Measurements from ENCODE around the gene HNRNPL. TPM values are rescaled to one million over a fixed set of nuclear protein-coding genes. Genes with fewer than 3 reads are reported as not detected.

The HNRNPL gene
- total and polyA plus RNA-seq, 2 experiments from 2014 or later, result 184 to 209 TPM

DNA sequence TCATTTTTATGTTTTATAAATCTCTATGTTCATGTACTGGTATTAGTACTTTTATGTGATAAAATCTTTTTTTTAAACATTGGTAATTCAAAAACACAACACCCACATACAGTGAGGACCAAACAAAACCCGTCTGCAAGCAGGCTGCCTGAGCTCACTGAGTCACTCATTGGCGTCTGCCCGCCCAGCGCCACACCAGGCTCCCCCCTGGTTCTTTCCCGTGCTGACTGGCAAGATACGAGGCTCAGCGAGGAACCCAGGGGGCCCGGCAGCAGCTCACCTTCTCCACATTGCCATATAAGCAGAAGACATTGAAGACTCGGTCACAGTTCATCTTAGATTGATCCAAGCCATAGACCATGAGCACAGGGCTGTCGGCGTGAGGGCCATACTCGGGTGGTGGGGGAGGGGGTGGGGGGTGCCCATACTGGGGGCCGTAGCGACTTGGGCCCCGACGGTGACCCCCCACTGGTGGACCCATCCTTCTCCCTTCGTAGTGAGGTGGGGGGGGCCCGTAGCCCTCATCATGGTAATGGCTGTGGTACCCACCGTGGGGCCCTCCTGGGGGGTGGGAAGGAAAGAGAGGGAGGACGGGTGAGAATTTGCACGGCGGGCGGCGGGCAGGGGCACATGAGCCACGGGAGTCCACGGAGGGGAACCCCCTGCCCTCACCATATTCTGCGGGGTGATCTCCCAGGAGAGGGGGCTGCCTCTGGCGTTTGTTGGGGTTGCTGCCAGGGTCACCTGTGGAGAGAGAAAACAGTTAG is 9.8 kb downstream of the HNRNPL start:
- H3K9me3 ChIP-seq (ENCODE audit: low read depth), result no peaks in the 10 kb centered on the region
- no peak overlapping the region for H2AFZ ChIP-seq
- H3K4me1 ChIP-seq (ENCODE audit: insufficient read depth), result peaks cover 32% of the 10 kb centered on the region
- TF ChIP-seq EZH2phosphoT487 (IDR thresholded peaks at IDR 0.05; ENCODE audit: low read depth, severe bottlenecking, unreplicated experiment) (no peak), EZH2 (IDR thresholded peaks at IDR 0.05; ENCODE audit: borderline replicate concordance) (no peak)
- TF ChIP-seq, protein P1, sequence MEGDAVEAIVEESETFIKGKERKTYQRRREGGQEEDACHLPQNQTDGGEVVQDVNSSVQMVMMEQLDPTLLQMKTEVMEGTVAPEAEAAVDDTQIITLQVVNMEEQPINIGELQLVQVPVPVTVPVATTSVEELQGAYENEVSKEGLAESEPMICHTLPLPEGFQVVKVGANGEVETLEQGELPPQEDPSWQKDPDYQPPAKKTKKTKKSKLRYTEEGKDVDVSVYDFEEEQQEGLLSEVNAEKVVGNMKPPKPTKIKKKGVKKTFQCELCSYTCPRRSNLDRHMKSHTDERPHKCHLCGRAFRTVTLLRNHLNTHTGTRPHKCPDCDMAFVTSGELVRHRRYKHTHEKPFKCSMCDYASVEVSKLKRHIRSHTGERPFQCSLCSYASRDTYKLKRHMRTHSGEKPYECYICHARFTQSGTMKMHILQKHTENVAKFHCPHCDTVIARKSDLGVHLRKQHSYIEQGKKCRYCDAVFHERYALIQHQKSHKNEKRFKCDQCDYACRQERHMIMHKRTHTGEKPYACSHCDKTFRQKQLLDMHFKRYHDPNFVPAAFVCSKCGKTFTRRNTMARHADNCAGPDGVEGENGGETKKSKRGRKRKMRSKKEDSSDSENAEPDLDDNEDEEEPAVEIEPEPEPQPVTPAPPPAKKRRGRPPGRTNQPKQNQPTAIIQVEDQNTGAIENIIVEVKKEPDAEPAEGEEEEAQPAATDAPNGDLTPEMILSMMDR (IDR thresholded peaks at IDR 0.05; ENCODE audit: poor library complexity), result no peak
- H3K9me2 ChIP-seq (replicated peaks; ENCODE audit: insufficient read depth), result no peaks in the 10 kb centered on the region
- peaks cover 52% of the 10 kb centered on the region for H4K20me1 ChIP-seq (ENCODE audit: insufficient read depth, poor library complexity, severe bottlenecking)
- peaks cover 14% of the 10 kb centered on the region for H3K36me3 ChIP-seq (replicated peaks; ENCODE audit: insufficient read depth, low read depth)
- no peak overlapping the region for H3K4me3 ChIP-seq
- H3K27me3 ChIP-seq, result no peaks in the 10 kb centered on the region
- H3K4me2 ChIP-seq, result no peak overlapping the region
- peaks cover 55% of the 10 kb centered on the region for H3K79me2 ChIP-seq
- 90% methylated on average over 26 of the region's 28 CpGs for WGBS (ENCODE audit: low lambda C conversion rate, missing lambda C conversion rate)
- DNase-seq (ENCODE audit: low spot score), result no peak
- peak overlapping the region; percentile 99 for H3K27ac ChIP-seq

DNA sequence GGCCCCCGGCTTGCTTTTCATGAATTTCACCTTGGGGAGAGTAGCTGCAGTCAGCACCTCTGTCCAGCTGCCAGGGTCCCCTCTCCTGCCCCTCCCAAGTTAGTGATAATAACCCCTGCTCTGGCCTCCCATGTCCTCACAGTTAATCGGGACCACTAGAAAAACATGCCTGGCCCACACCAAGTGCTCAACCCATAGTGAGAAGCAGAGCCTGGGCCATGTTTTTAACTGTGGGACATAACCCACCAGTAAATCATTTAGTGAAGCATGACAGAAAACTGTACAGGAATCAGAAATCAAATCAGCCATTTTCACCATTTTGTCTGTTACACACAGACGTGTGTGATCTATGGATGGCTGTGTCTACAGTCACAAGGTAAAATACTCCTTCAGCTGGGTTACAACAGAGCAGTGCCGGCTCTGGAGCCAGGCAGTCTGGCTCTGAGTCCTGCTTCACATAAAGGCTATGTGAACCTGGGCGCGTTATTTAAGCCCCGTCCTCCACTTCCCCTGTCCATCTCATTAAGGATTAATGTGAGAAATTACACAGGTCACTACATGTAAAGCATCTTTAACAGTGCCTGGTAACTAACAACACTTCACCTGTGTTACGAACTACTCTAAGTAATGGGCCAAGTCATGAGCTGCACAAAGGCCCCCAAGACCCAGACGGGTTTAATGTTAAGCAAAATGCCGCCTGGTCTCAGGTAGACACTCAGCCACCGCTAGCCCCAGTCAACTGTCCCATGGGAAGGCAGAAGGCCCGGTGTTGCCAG is 10.6 kb downstream of the HNRNPL start:
- H3K4me3 ChIP-seq, result no peak overlapping the region
- peak; percentile 18 for DNase-seq (ENCODE audit: low spot score)

DNA sequence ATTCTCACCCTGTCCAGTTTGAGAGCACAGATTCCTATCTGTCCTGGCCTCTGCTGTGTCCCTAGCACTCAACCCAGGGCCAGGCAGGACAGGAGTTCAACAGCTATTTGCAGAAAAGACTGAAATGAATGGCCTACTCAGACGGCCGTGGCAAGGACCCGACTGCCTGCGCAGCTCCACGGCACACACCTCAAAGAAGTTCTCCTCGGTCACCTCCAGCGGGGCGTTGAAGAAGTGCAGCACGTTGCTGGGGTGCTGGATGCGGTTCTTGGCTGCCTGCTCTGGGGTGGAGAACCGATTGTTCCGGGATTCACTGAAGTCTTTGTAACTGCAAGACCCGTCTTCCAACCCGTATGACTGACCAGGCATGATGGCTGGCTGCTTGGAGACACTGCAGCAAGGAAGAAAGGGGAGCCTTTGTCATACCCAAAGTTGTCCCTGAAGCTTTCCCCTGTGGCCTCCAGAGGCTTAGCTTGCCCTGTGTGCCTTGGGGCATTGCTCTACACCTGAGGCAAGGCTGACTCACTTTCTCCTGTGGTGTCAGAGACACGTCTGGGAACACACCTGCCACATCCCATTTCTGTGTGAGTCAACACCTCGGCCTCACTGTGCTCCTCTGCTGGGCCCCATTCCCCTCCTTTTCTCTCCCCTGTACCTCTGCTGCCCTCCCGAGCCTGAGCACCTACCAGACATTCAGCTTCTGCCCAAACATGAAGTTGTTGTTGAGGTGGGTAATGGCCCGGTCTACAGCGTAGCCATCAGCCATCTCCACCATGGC is 11.4 kb downstream of the HNRNPL start:
- H3K9me2 ChIP-seq (replicated peaks; ENCODE audit: insufficient read depth), result no peaks in the 10 kb centered on the region
- peaks cover 36% of the 10 kb centered on the region for H4K20me1 ChIP-seq (ENCODE audit: insufficient read depth, poor library complexity, severe bottlenecking)
- peak overlapping the region; percentile 99 for H3K27ac ChIP-seq
- no peaks in the 10 kb centered on the region for H3K9me3 ChIP-seq (ENCODE audit: low read depth)
- peak overlapping the region; percentile 34 for H3K4me2 ChIP-seq
- WGBS (ENCODE audit: low lambda C conversion rate, missing lambda C conversion rate), result 76% methylated on average over 19 of the region's 19 CpGs
- no peak for TF ChIP-seq EZH2phosphoT487 (IDR thresholded peaks at IDR 0.05; ENCODE audit: low read depth, severe bottlenecking, unreplicated experiment)
- TF ChIP-seq, protein P1 (IDR thresholded peaks at IDR 0.05; ENCODE audit: poor library complexity), result peak; percentile 33
- H3K4me3 ChIP-seq, result no peak overlapping the region
- peaks cover 39% of the 10 kb centered on the region for H3K79me2 ChIP-seq
- H3K4me1 ChIP-seq (ENCODE audit: insufficient read depth), result peaks cover 32% of the 10 kb centered on the region
- H2AFZ ChIP-seq, result no peak overlapping the region
- DNase-seq (ENCODE audit: low spot score), result peak; percentile 85
- H3K36me3 ChIP-seq (replicated peaks; ENCODE audit: insufficient read depth, low read depth), result peaks cover 8% of the 10 kb centered on the region
- no peaks in the 10 kb centered on the region for H3K27me3 ChIP-seq

More for the DNA sequence above, 10.6 kb downstream of the HNRNPL start:
- Histone ChIP-seq H3K9me2 (replicated peaks; ENCODE audit: insufficient read depth) (no peaks in the 10 kb centered on the region), H3K27me3 (no peaks in the 10 kb centered on the region), H3K36me3 (replicated peaks; ENCODE audit: insufficient read depth, low read depth) (peaks cover 14% of the 10 kb centered on the region), H3K79me2 (peaks cover 47% of the 10 kb centered on the region), H4K20me1 (ENCODE audit: insufficient read depth, poor library complexity, severe bottlenecking) (peaks cover 44% of the 10 kb centered on the region), H2AFZ (no peak overlapping the region), H3K9me3 (ENCODE audit: low read depth) (no peaks in the 10 kb centered on the region), H3K4me1 (ENCODE audit: insufficient read depth) (peaks cover 32% of the 10 kb centered on the region), H3K4me2 (peak overlapping the region; percentile 34), H3K27ac (peak overlapping the region; percentile 99)
- no peak for TF ChIP-seq EZH2phosphoT487 (IDR thresholded peaks at IDR 0.05; ENCODE audit: low read depth, severe bottlenecking, unreplicated experiment)
- TF ChIP-seq, protein P1 (IDR thresholded peaks at IDR 0.05; ENCODE audit: poor library complexity), result no peak
- no peak for TF ChIP-seq EZH2 (IDR thresholded peaks at IDR 0.05; ENCODE audit: borderline replicate concordance)
- WGBS (ENCODE audit: low lambda C conversion rate, missing lambda C conversion rate), result 81% methylated on average over 12 of the region's 12 CpGs

Data from hepatocyte (in vitro differentiated cells).